Ovary (tissue), 9 donors: ENCODE results near the gene FAT1. TPM values are rescaled to one million over a fixed set of nuclear protein-coding genes. Genes with fewer than 3 reads are reported as not detected.

ENCODE experiments used
- DNase-seq, 5 donors: peaks; one replicate each; pipeline ENCODE4 v3.0.0-alpha.2; 2019 to 2020
- H3K27ac ChIP-seq, 2 donors: fragments of 200-600 bp; one replicate each; pipeline versions ENCODE4 v1.5.1 to v1.8.0; 2019 to 2022
- H3K27me3 ChIP-seq: fragments of 200-600 bp; one replicate; pipeline ENCODE4 v1.8.0; 2022
- H3K36me3 ChIP-seq: fragments of 200-600 bp; sonication (generic); one replicate; pipeline ENCODE4 v1.5.1; 2019
- H3K4me1 ChIP-seq: one replicate; pipeline ENCODE4 v1.8.1; 2013; ENCODE audit warnings: mild to moderate bottlenecking, moderate library complexity; ENCODE audit not compliant: insufficient read depth
- H3K4me3 ChIP-seq: fragments of 200-600 bp; sonication (generic); one replicate; pipeline ENCODE4 v1.5.1; 2017
- H3K9me3 ChIP-seq, 2 donors: fragments of 200-600 bp in 1 of 2; sonication (generic) in 1 of 2; one replicate each; pipeline versions ENCODE4 v1.5.1 to v1.8.1; 2013 to 2019; ENCODE audit warnings: mild to moderate bottlenecking in 1 of 2, moderate library complexity in 1 of 2
- CTCF ChIP-seq, 3 donors: fragments of 450-650 bp in 2 of 3; fragments of 200-600 bp in 1 of 3; IDR thresholded peaks; one replicate each; pipeline versions ENCODE4 v1.5.1 to v1.8.0; 2016 to 2022; ENCODE audit warnings: antibody characterized with exemption in 3 of 3, mild to moderate bottlenecking in 1 of 3
- EP300 ChIP-seq: sonication (generic); formaldehyde crosslinking; IDR thresholded peaks from one replicate; pipeline ENCODE4 v1.6.1; 2017; ENCODE audit warnings: antibody characterized with exemption
- POLR2A ChIP-seq: fragments of 450-650 bp; IDR thresholded peaks from one replicate; pipeline ENCODE4 v1.6.1; 2017; ENCODE audit warnings: antibody characterized with exemption, mild to moderate bottlenecking, moderate library complexity
- WGBS, 3 donors: extraction: QIAGEN DNeasy Blood & Tissue Kit in 1 of 3; methylation state at CpG; one replicate each; pipeline versions ENCODE4 v1.1.5 to v1.1.7; 2013 to 2017; 5-methylcytosine and 5-hydroxymethylcytosine counted together
- intact Hi-C, 4 donors: fragments of 100-400 bp; cut with DNase I; formaldehyde crosslinking; loops; one replicate each; pipeline versions ENCODE4 v1.11.0 to v1.15.1; 2022 to 2023
- polyA plus RNA-seq, 2 donors: library from polyadenylated mRNA; stranded (reverse); fragments of 200-250 nt in 1 of 2; fragments of 350-450 nt in 1 of 2; fragmentation: Illumina TruSeq in 1 of 2; extraction: RNeasy Lipid Tissue Mini Kit (QIAGEN cat#74804) in 1 of 2; gene quantifications; one replicate each; pipeline ENCODE4 v1.2.3, GENCODE V29; 2013 to 2014
- total RNA-seq, 7 donors: library from RNA; depleted of rRNA in 2 of 7; stranded (reverse); fragments of >200 nt in 2 of 7; fragmentation: NEBNext Ultra II Directional in 3 of 7; extraction: Animal tissue kit (Norgen Biotek cat#: 25700) in 3 of 7; gene quantifications; one replicate each; pipeline versions ENCODE4 v1.1.0 to v1.2.4, GENCODE V29; 2016 to 2023
- donor health status: DM: no; HTN: no; CAD: no; lungs with moderate emphysema.
- donor health status: DM: no; HTN: no; CAD: no.
- donor health status: Bipolar disorder and iron deficiency.
- donor health status: DM: yes; HTN: yes; CAD: no.
- donor health status: DM: no; HTN: no; CAD: no.
- donor health status: DM: yes; HTN: yes; CAD: no.

The FAT1 gene
- total and polyA plus RNA-seq, 9 donors = 20.5 to 78.6 (median 46.6) TPM

- no peak overlapping the region for H3K27ac ChIP-seq
- H3K27me3 ChIP-seq = no peaks in the 10 kb centered on the region
- TF ChIP-seq EP300 = no peak
- no peak for TF ChIP-seq POLR2A
- no peak for TF ChIP-seq CTCF (IDR thresholded peaks at IDR 0.05)
- no peaks in the 10 kb centered on the region for H3K36me3 ChIP-seq
- no peak for DNase-seq
- peaks cover 2% of the 10 kb centered on the region for H3K4me1 ChIP-seq
- WGBS, 3 donors = 93 to 96% (median 95%) methylated on average over 6 of the region's 6 CpGs
- intact Hi-C loops = no loop called here
- no peak overlapping the region for H3K4me3 ChIP-seq
- no peaks in the 10 kb centered on the region for H3K9me3 ChIP-seq
Measured at GRCh38 chr4:186707574-186707973, 16.1 kb downstream of the FAT1 start.

GRCh38 chr4:186704057-186704456, 19.6 kb downstream of the FAT1 start:
- no peaks in the 10 kb centered on the region for H3K36me3 ChIP-seq
- H3K9me3 ChIP-seq = no peaks in the 10 kb centered on the region
- H3K27ac ChIP-seq = no peak overlapping the region
- no peaks in the 10 kb centered on the region for H3K27me3 ChIP-seq
- intact Hi-C loops = no loop called here
- H3K4me3 ChIP-seq = no peak overlapping the region
- WGBS, 3 donors = 46 to 50% (median 49%) methylated on average over 4 of the region's 4 CpGs
- H3K4me1 ChIP-seq = peaks cover 7% of the 10 kb centered on the region
- no peak for TF ChIP-seq CTCF (IDR thresholded peaks at IDR 0.05)
- TF ChIP-seq POLR2A = no peak
- TF ChIP-seq EP300 = no peak
- no peak for DNase-seq

GRCh38 chr4:186703510-186703909, 20.1 kb downstream of the FAT1 start:
- Histone ChIP-seq H3K27ac (no peak overlapping the region), H3K4me1 (peaks cover 7% of the 10 kb centered on the region), H3K36me3 (no peaks in the 10 kb centered on the region), H3K27me3 (no peaks in the 10 kb centered on the region), H3K4me3 (no peak overlapping the region), H3K9me3 (no peaks in the 10 kb centered on the region)
- TF ChIP-seq POLR2A (no peak), EP300 (no peak), CTCF (IDR thresholded peaks at IDR 0.05) (no peak)
- no peak for DNase-seq
- intact Hi-C loops = no loop called here
- 85 to 90% (median 88%) methylated on average over 8 of the region's 8 CpGs for WGBS, 3 donors

- TF ChIP-seq POLR2A (no peak), CTCF (IDR thresholded peaks at IDR 0.05) (no peak), EP300 (no peak)
- H3K4me1 ChIP-seq = peaks cover 7% of the 10 kb centered on the region
- H3K27ac ChIP-seq = no peak overlapping the region
Measured at GRCh38 chr4:186702940-186703339, 20.7 kb downstream of the FAT1 start.

GRCh38 chr4:186702297-186702696, 21.4 kb downstream of the FAT1 start:
- Histone ChIP-seq H3K9me3 (no peaks in the 10 kb centered on the region), H3K27ac (no peak overlapping the region), H3K27me3 (no peaks in the 10 kb centered on the region), H3K4me1 (peaks cover 7% of the 10 kb centered on the region), H3K36me3 (no peaks in the 10 kb centered on the region), H3K4me3 (no peak overlapping the region)
- WGBS, 3 donors = 3 to 8% (median 8%) methylated on average over 4 of the region's 4 CpGs
- TF ChIP-seq EP300 (no peak), POLR2A (no peak), CTCF (IDR thresholded peaks at IDR 0.05) (no peak)
- intact Hi-C loops = no loop called here
- no peak for DNase-seq

More at GRCh38 chr4:186702940-186703339, 20.7 kb downstream of the FAT1 start:
- intact Hi-C loops = no loop called here
- no peaks in the 10 kb centered on the region for H3K9me3 ChIP-seq
- DNase-seq = no peak
- no peaks in the 10 kb centered on the region for H3K27me3 ChIP-seq
- H3K36me3 ChIP-seq = no peaks in the 10 kb centered on the region
- WGBS, 3 donors = 84 to 89% (median 88%) methylated on average over 10 of the region's 10 CpGs
- H3K4me3 ChIP-seq = no peak overlapping the region
